Prostate gland (tissue), 2 donors: ENCODE measurements around the gene ISG15. TPM values are rescaled to one million over a fixed set of nuclear protein-coding genes. Genes with fewer than 3 reads are reported as not detected.

Experiments used
- DNase-seq: peaks from one replicate; pipeline ENCODE4 v3.0.0-alpha.2; 2019; ENCODE audit warnings: low spot score
- H3K27ac ChIP-seq, 2 donors: fragments of 200-600 bp; sonication (generic); 2 replicates each; pipeline ENCODE4 v1.5.1; 2017 to 2019
- H3K27me3 ChIP-seq: fragments of 200-600 bp; sonication (generic); replicated peaks from 2 replicates; pipeline ENCODE4 v1.5.1; 2019; ENCODE audit not compliant: insufficient read depth
- H3K36me3 ChIP-seq, 2 donors: fragments of 200-600 bp; sonication (generic); 1 replicate in 1 of 2; 2 replicates in 1 of 2; pipeline versions ENCODE4 v1.5.1 to v1.8.1; 2017 to 2019
- H3K4me1 ChIP-seq: fragments of 200-600 bp; sonication (generic); replicated peaks from 2 replicates; pipeline ENCODE4 v1.5.1; 2019
- H3K4me3 ChIP-seq, 2 donors: fragments of 200-600 bp; sonication (generic); 2 replicates each; pipeline ENCODE4 v1.5.1; 2017 to 2019
- H3K9me3 ChIP-seq: fragments of 200-600 bp; sonication (generic); 2 replicates; pipeline ENCODE4 v1.5.1; 2017
- POLR2A ChIP-seq: fragments of 450-650 bp; IDR thresholded peaks from one replicate; pipeline ENCODE4 v1.6.1; 2016; ENCODE audit warnings: antibody characterized with exemption, mild to moderate bottlenecking
- POLR2AphosphoS5 ChIP-seq: sonication (generic); formaldehyde crosslinking; IDR thresholded peaks from one replicate; pipeline ENCODE4 v1.6.1; 2017; ENCODE audit warnings: antibody characterized with exemption
- WGBS: methylation state at CpG from one replicate; pipeline ENCODE4 v1.1.5; 2018; 5-methylcytosine and 5-hydroxymethylcytosine counted together
- intact Hi-C: fragments of 100-400 bp; cut with DNase I; formaldehyde crosslinking; loops from one replicate; pipeline ENCODE4 v1.14.2; 2022
- total RNA-seq, 2 donors: library from RNA; depleted of rRNA; stranded (reverse); fragments of >200 nt; gene quantifications; one replicate each; pipeline ENCODE4 v1.1.0, GENCODE V29; 2016
- TF ChIP-seq, protein P1 (sequence below), 4 experiments: fragments of 200-600 bp in 2 of 4; fragments of 450-650 bp in 2 of 4; sonication (generic) in 2 of 4; IDR thresholded peaks; 1 replicate in 3 of 4; 2 replicates in 1 of 4; pipeline ENCODE4 v1.5.1; 2016 to 2019; ENCODE audit warnings: antibody characterized with exemption in 4 of 4, mild to moderate bottlenecking in 2 of 4, moderate library complexity in 2 of 4

The ISG15 gene
- total RNA-seq, 2 donors from 2014 or later, result 22.3 to 27.2 TPM

DNA sequence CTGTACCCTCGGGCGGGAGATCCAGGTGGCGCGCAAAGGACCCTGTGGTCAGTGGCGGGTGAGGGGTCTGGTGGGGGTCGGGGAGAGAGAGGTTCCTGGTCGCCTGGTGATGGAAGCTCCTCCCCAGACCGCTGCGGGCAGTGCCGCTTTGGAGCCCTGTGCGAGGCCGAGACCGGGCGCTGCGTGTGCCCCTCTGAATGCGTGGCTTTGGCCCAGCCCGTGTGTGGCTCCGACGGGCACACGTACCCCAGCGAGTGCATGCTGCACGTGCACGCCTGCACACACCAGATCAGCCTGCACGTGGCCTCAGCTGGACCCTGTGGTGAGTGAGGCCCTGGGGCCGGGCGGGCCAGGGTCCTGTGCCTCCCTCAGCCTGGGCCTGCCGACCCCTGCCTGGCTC is 30.1 kb downstream of the ISG15 start:
- 92% methylated on average over 14 of the region's 27 CpGs for WGBS
- H3K4me1 ChIP-seq, result peaks cover 7% of the 10 kb centered on the region
- TF ChIP-seq POLR2AphosphoS5, result no peak
- no peak overlapping the region for H3K27ac ChIP-seq
- H3K27me3 ChIP-seq, result no peaks in the 10 kb centered on the region
- no peaks in the 10 kb centered on the region for H3K36me3 ChIP-seq
- no peak for DNase-seq
- no peaks in the 10 kb centered on the region for H3K9me3 ChIP-seq
- intact Hi-C loops, result no loop called here
- H3K4me3 ChIP-seq, result no peak overlapping the region

DNA sequence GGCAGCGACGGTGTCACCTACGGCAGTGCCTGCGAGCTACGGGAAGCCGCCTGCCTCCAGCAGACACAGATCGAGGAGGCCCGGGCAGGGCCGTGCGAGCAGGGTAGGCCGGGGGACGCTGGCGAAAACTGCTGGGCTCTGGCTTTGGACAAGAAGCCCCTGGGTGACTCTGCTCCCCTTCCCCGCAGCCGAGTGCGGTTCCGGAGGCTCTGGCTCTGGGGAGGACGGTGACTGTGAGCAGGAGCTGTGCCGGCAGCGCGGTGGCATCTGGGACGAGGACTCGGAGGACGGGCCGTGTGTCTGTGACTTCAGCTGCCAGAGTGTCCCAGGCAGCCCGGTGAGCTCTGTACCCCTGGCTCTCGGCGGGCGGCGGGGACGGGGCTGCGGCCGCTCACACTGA is 30.6 kb downstream of the ISG15 start:
- DNase-seq, result no peak
- TF ChIP-seq, protein P1, sequence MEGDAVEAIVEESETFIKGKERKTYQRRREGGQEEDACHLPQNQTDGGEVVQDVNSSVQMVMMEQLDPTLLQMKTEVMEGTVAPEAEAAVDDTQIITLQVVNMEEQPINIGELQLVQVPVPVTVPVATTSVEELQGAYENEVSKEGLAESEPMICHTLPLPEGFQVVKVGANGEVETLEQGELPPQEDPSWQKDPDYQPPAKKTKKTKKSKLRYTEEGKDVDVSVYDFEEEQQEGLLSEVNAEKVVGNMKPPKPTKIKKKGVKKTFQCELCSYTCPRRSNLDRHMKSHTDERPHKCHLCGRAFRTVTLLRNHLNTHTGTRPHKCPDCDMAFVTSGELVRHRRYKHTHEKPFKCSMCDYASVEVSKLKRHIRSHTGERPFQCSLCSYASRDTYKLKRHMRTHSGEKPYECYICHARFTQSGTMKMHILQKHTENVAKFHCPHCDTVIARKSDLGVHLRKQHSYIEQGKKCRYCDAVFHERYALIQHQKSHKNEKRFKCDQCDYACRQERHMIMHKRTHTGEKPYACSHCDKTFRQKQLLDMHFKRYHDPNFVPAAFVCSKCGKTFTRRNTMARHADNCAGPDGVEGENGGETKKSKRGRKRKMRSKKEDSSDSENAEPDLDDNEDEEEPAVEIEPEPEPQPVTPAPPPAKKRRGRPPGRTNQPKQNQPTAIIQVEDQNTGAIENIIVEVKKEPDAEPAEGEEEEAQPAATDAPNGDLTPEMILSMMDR (IDR thresholded peaks at IDR 0.05), result no peak
- TF ChIP-seq POLR2A, result no peak
- no peak for TF ChIP-seq POLR2AphosphoS5
- H3K27ac ChIP-seq, result no peak overlapping the region
- H3K36me3 ChIP-seq, result no peaks in the 10 kb centered on the region
- no peaks in the 10 kb centered on the region for H3K27me3 ChIP-seq
- H3K9me3 ChIP-seq, result no peaks in the 10 kb centered on the region
- H3K4me3 ChIP-seq, result no peak overlapping the region
- intact Hi-C loops, result no loop called here
- H3K4me1 ChIP-seq, result peaks cover 7% of the 10 kb centered on the region
- 92% methylated on average over 18 of the region's 33 CpGs for WGBS

DNA sequence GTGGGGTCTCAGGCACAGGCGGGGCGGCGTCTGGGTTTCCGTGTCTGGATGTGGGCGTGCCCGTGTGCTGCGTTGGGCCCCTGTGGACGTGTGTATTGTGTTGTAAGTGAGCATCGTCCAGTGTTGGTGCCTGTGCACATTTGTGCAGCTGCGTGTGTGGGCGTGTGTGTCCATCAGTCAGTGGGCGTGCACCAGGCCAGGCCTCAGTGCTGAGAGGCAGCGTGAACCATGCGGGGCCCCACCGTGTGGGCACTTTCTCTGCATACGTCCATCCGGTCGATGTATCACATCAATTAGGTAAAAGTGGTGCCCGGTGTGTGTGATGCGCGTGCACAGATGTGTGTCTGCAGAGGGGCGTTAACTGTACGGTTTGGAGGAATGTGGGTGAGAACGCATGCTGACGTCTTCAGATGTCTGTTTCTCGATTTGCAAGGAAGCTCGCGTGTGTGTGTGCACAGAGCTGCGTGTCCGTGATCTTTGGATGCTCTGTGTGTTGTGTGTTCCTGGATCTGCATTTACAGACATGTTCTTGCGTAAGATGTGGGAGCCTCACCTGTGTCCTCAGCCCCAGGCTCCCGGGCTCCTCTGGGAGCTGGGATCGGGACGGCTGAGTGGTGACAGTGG is 31.3 kb downstream of the ISG15 start:
- Histone ChIP-seq H3K9me3 (no peaks in the 10 kb centered on the region), H3K4me3 (no peak overlapping the region), H3K27ac (no peak overlapping the region), H3K4me1 (peaks cover 7% of the 10 kb centered on the region), H3K27me3 (no peaks in the 10 kb centered on the region), H3K36me3 (no peaks in the 10 kb centered on the region)
- no peak for TF ChIP-seq POLR2A
- no peak for TF ChIP-seq POLR2AphosphoS5
- TF ChIP-seq, protein P1 (IDR thresholded peaks at IDR 0.05), result no peak
- 94% methylated on average over 34 of the region's 34 CpGs for WGBS
- no peak for DNase-seq
- intact Hi-C loops, result no loop called here

DNA sequence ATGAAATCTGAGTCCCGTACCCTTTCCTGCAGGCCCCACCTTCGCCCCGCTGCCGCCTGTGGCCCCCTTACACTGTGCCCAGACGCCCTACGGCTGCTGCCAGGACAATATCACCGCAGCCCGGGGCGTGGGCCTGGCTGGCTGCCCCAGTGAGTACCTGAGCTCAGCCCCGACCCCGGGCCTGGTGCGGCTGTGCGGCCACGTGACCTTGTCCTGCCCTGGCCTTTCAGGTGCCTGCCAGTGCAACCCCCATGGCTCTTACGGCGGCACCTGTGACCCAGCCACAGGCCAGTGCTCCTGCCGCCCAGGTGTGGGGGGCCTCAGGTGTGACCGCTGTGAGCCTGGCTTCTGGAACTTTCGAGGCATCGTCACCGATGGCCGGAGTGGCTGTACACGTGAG is 31.8 kb downstream of the ISG15 start:
- DNase-seq, result no peak
- WGBS, result 92% methylated on average over 19 of the region's 23 CpGs
- H3K9me3 ChIP-seq, result no peaks in the 10 kb centered on the region
- TF ChIP-seq POLR2AphosphoS5 (no peak), POLR2A (no peak)
- no peaks in the 10 kb centered on the region for H3K27me3 ChIP-seq
- no peaks in the 10 kb centered on the region for H3K36me3 ChIP-seq
- no peak overlapping the region for H3K27ac ChIP-seq
- intact Hi-C loops, result no loop called here
- no peak overlapping the region for H3K4me3 ChIP-seq
- peaks cover 3% of the 10 kb centered on the region for H3K4me1 ChIP-seq

DNA sequence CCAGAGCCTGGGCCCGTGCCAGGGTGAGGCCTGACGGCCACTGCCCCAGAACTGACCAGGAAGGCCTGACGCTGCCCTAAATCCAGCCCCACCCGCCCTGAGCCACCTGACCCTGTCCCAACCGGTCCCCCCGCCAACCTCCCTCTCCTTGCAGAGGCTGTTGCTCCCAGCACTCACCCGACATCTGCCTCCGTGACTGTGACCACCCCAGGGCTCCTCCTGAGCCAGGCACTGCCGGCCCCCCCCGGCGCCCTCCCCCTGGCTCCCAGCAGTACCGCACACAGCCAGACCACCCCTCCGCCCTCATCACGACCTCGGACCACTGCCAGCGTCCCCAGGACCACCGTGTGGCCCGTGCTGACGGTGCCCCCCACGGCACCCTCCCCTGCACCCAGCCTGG is 32.9 kb downstream of the ISG15 start:
- H3K4me3 ChIP-seq, result no peak overlapping the region
- intact Hi-C loops, result no loop called here
- no peak overlapping the region for H3K27ac ChIP-seq
- no peak for TF ChIP-seq POLR2AphosphoS5
- TF ChIP-seq, protein P1 (IDR thresholded peaks at IDR 0.05), result no peak
- TF ChIP-seq POLR2A, result no peak
- 91% methylated on average over 20 of the region's 20 CpGs for WGBS
- no peaks in the 10 kb centered on the region for H3K27me3 ChIP-seq
- no peaks in the 10 kb centered on the region for H3K4me1 ChIP-seq
- DNase-seq, result no peak
- H3K9me3 ChIP-seq, result no peaks in the 10 kb centered on the region
- H3K36me3 ChIP-seq, result no peaks in the 10 kb centered on the region

DNA sequence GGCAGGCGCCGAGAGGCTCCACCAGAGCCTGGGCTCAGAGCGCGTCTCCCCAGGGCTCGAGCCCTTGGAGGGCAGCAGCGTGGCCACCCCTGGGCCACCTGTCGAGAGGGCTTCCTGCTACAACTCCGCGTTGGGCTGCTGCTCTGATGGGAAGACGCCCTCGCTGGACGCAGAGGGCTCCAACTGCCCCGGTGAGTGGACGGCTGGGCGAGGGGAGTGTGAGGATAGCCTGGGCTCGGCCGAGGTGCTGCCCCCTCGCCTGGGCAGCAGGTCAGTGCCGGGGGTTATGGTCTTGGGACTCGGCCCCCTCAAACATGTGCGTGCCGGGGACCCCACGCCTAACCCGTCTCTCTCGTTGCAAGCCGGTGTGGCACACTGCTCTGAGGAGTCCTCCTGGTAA is 33.5 kb downstream of the ISG15 start:
- no peaks in the 10 kb centered on the region for H3K4me1 ChIP-seq
- H3K4me3 ChIP-seq, result no peak overlapping the region
- TF ChIP-seq POLR2AphosphoS5 (no peak), POLR2A (no peak)
- TF ChIP-seq, protein P1 (IDR thresholded peaks at IDR 0.05), result no peak
- intact Hi-C loops, result no loop called here
- H3K27ac ChIP-seq, result no peak overlapping the region
- H3K9me3 ChIP-seq, result no peaks in the 10 kb centered on the region
- DNase-seq, result no peak
- H3K36me3 ChIP-seq, result no peaks in the 10 kb centered on the region
- H3K27me3 ChIP-seq, result no peaks in the 10 kb centered on the region
- 96% methylated on average over 25 of the region's 26 CpGs for WGBS
